MM.1S (cell line): ENCODE data around the gene CEPT1.

Experiments used
- DNase-seq: peaks from one replicate; pipeline ENCODE4 v3.0.0-alpha.2; 2015
- H2AFZ ChIP-seq: fragments of 300-600 bp; sonication (generic); 2 replicates; pipeline ENCODE4 v1.6.0; 2016; ENCODE audit warnings: antibody characterized with exemption, low read length
- H3F3A ChIP-seq: fragments of 300-600 bp; sonication (generic); 2 replicates; pipeline ENCODE4 v1.6.1; 2016; ENCODE audit warnings: mild to moderate bottlenecking, antibody characterized with exemption, low read length, moderate library complexity, mixed read lengths; ENCODE audit not compliant: insufficient read depth
- H3K27ac ChIP-seq: fragments of 300-600 bp; sonication (generic); 2 replicates; pipeline ENCODE4 v1.5.1; 2016; ENCODE audit warnings: mild to moderate bottlenecking, low read length
- H3K27me3 ChIP-seq: fragments of 300-600 bp; sonication (generic); replicated peaks from 2 replicates; pipeline ENCODE4 v1.6.0; 2016; ENCODE audit warnings: low read length; ENCODE audit not compliant: insufficient read depth
- H3K36me3 ChIP-seq: fragments of 300-600 bp; sonication (generic); replicated peaks from 2 replicates; pipeline ENCODE4 v1.6.1; 2016; ENCODE audit warnings: mild to moderate bottlenecking, low read length, mixed read lengths; ENCODE audit not compliant: insufficient read depth
- H3K4me1 ChIP-seq: fragments of 300-600 bp; sonication (generic); 2 replicates; pipeline ENCODE4 v1.6.1; 2016; ENCODE audit warnings: low read length, mixed read lengths
- H3K4me2 ChIP-seq: fragments of 300-600 bp; sonication (generic); 2 replicates; pipeline ENCODE4 v1.6.0; 2016; ENCODE audit warnings: low read depth, low read length
- H3K4me3 ChIP-seq: fragments of 300-600 bp; sonication (generic); 2 replicates; pipeline ENCODE4 v1.5.1; 2016; ENCODE audit warnings: low read length, mixed read lengths
- H3K79me2 ChIP-seq: fragments of 300-600 bp; sonication (generic); 2 replicates; pipeline ENCODE4 v1.6.1; 2016; ENCODE audit warnings: mixed run types, low read length, mixed read lengths
- H3K9ac ChIP-seq: fragments of 300-600 bp; sonication (generic); 2 replicates; pipeline ENCODE4 v1.6.1; 2016; ENCODE audit warnings: low read length, mixed read lengths
- H3K9me2 ChIP-seq: fragments of 300-600 bp; sonication (generic); replicated peaks from 2 replicates; pipeline ENCODE4 v1.6.1; 2016; ENCODE audit warnings: mild to moderate bottlenecking, low read length, mixed read lengths; ENCODE audit not compliant: insufficient read depth
- H3K9me3 ChIP-seq: fragments of 300-600 bp; sonication (generic); replicated peaks from 2 replicates; pipeline ENCODE4 v1.6.1; 2016; ENCODE audit warnings: mild to moderate bottlenecking, low read length, mixed read lengths; ENCODE audit not compliant: insufficient read depth
- H4K20me1 ChIP-seq: fragments of 300-600 bp; sonication (generic); 2 replicates; pipeline ENCODE4 v1.6.1; 2016; ENCODE audit warnings: mild to moderate bottlenecking, low read length, moderate library complexity, mixed read lengths; ENCODE audit not compliant: insufficient read depth
- EZH2 ChIP-seq: fragments of 300-600 bp; sonication (generic); optimal IDR thresholded peaks from 2 replicates; pipeline ENCODE3; 2017; ENCODE audit warnings: low read depth, mild to moderate bottlenecking, antibody characterized with exemption, low read length, mixed read lengths
- EZH2phosphoT487 ChIP-seq: fragments of 300-600 bp; sonication (generic); IDR thresholded peaks from 2 replicates; pipeline ENCODE4 v1.6.1; 2018; ENCODE audit warnings: antibody characterized with exemption, low read length
- TF ChIP-seq, protein P1 (sequence below): fragments of 300-600 bp; sonication (generic); IDR thresholded peaks from 2 replicates; pipeline ENCODE4 v1.5.1; 2016; ENCODE audit warnings: antibody characterized with exemption, low read length, mixed read lengths

CEPT1 gene

GRCh38 chr1:111183308-111184069, 43.5 kb downstream of the CEPT1 start:
- Histone ChIP-seq H3K4me1 (no peaks in the 10 kb centered on the region), H3K36me3 (no peaks in the 10 kb centered on the region), H3K4me2 (no peak overlapping the region), H3K27ac (no peak overlapping the region), H3K27me3 (no peaks in the 10 kb centered on the region), H3K4me3 (no peak overlapping the region), H3K9me3 (no peaks in the 10 kb centered on the region), H3K9ac (no peak overlapping the region), H4K20me1 (no peaks in the 10 kb centered on the region), H2AFZ (no peak overlapping the region), H3F3A (no peaks in the 10 kb centered on the region), H3K9me2 (no peaks in the 10 kb centered on the region), H3K79me2 (no peaks in the 10 kb centered on the region)
- DNase-seq: no peak
- TF ChIP-seq, protein P1, sequence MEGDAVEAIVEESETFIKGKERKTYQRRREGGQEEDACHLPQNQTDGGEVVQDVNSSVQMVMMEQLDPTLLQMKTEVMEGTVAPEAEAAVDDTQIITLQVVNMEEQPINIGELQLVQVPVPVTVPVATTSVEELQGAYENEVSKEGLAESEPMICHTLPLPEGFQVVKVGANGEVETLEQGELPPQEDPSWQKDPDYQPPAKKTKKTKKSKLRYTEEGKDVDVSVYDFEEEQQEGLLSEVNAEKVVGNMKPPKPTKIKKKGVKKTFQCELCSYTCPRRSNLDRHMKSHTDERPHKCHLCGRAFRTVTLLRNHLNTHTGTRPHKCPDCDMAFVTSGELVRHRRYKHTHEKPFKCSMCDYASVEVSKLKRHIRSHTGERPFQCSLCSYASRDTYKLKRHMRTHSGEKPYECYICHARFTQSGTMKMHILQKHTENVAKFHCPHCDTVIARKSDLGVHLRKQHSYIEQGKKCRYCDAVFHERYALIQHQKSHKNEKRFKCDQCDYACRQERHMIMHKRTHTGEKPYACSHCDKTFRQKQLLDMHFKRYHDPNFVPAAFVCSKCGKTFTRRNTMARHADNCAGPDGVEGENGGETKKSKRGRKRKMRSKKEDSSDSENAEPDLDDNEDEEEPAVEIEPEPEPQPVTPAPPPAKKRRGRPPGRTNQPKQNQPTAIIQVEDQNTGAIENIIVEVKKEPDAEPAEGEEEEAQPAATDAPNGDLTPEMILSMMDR: no peak
- no peak for TF ChIP-seq EZH2phosphoT487
- no peak for TF ChIP-seq EZH2

- H3K36me3 ChIP-seq: no peaks in the 10 kb centered on the region
- no peak overlapping the region for H3K9ac ChIP-seq
- H3F3A ChIP-seq: no peaks in the 10 kb centered on the region
- no peaks in the 10 kb centered on the region for H3K9me2 ChIP-seq
- H4K20me1 ChIP-seq: no peaks in the 10 kb centered on the region
- no peak overlapping the region for H3K4me3 ChIP-seq
- H3K9me3 ChIP-seq: no peaks in the 10 kb centered on the region
- TF ChIP-seq EZH2: no peak
- TF ChIP-seq, protein P1: no peak
- TF ChIP-seq EZH2phosphoT487: no peak
- H3K4me1 ChIP-seq: no peaks in the 10 kb centered on the region
- H2AFZ ChIP-seq: no peak overlapping the region
- H3K27ac ChIP-seq: no peak overlapping the region
- H3K27me3 ChIP-seq: no peaks in the 10 kb centered on the region
- H3K4me2 ChIP-seq: no peak overlapping the region
- DNase-seq: no peak
- H3K79me2 ChIP-seq: no peaks in the 10 kb centered on the region
Observed at GRCh38 chr1:111184663-111185062, 44.6 kb downstream of the CEPT1 start.

DNA sequence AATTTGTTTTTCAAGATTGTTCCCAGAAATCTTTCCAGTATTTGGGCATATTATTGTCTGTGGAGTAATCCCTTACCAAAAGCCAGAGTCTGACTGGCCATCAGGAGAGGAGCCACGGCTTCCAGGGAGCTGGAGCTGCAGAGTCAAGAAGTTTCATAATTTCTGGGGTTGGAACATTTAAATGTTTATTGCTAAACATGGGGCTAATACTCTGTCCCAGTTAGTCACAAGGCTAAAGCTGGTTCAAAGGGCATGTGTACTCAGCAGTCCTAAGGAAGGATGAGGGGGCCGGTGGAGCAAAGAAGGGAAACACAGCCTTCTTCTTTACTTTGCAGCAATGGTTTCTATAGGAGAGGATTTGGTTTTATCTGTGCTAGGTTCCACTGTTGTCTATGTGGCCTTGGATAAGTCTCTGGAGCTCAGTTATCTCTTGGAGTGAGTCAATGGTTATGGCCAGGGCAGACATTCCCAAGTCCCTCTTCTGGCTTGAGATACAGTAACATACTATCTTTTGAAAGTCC, 51.0 kb downstream of the CEPT1 start:
- H3K4me1 ChIP-seq: peaks cover 8% of the 10 kb centered on the region
- no peak overlapping the region for H3K9ac ChIP-seq
- H3K79me2 ChIP-seq: no peaks in the 10 kb centered on the region
- H3K27ac ChIP-seq: no peak overlapping the region
- TF ChIP-seq, protein P1: no peak
- TF ChIP-seq EZH2phosphoT487: no peak
- TF ChIP-seq EZH2: no peak
- H4K20me1 ChIP-seq: no peaks in the 10 kb centered on the region
- H3K9me3 ChIP-seq: no peaks in the 10 kb centered on the region
- no peaks in the 10 kb centered on the region for H3K9me2 ChIP-seq
- H3K4me2 ChIP-seq: no peak overlapping the region
- no peaks in the 10 kb centered on the region for H3F3A ChIP-seq
- no peak for DNase-seq
- H3K36me3 ChIP-seq: no peaks in the 10 kb centered on the region
- no peaks in the 10 kb centered on the region for H3K27me3 ChIP-seq
- no peak overlapping the region for H3K4me3 ChIP-seq
- no peak overlapping the region for H2AFZ ChIP-seq
